WERI-Rb-1 (cell line): ENCODE measurements around the gene MMP21.

Experiments
- DNase-seq: peaks from one replicate; pipeline ENCODE4 v3.0.0-alpha.2; 2020
- H3K27ac ChIP-seq: fragments of 250-450 bp; sonication (Bioruptor Pico); 2 replicates; pipeline ENCODE4 v1.5.1; 2020; ENCODE audit warnings: mild to moderate bottlenecking, moderate library complexity
- H3K27me3 ChIP-seq: fragments of 250-450 bp; sonication (Bioruptor Pico); 2 replicates; pipeline ENCODE4 v1.5.1; 2021; ENCODE audit warnings: mild to moderate bottlenecking, low read depth, moderate library complexity; ENCODE audit not compliant: insufficient read depth, severe bottlenecking
- H3K36me3 ChIP-seq: fragments of 250-450 bp; sonication (Bioruptor Pico); 2 replicates; pipeline ENCODE4 v1.5.1; 2020; ENCODE audit warnings: mild to moderate bottlenecking, moderate library complexity
- H3K4me3 ChIP-seq: 2 replicates; pipeline ENCODE4 v1.5.1; 2011; ENCODE audit warnings: low read depth, mild to moderate bottlenecking, control low read depth, low read length
- H3K9me3 ChIP-seq: fragments of 250-450 bp; sonication (Bioruptor Pico); 2 replicates; pipeline ENCODE4 v1.5.1; 2021; ENCODE audit warnings: mild to moderate bottlenecking, moderate library complexity; ENCODE audit not compliant: severe bottlenecking
- TF ChIP-seq, protein P1 (sequence below): IDR thresholded peaks from 2 replicates; pipeline ENCODE4 v1.5.1; 2011; ENCODE audit warnings: low read depth, mild to moderate bottlenecking, control low read depth, inconsistent platforms, low read length

MMP21 gene

DNA sequence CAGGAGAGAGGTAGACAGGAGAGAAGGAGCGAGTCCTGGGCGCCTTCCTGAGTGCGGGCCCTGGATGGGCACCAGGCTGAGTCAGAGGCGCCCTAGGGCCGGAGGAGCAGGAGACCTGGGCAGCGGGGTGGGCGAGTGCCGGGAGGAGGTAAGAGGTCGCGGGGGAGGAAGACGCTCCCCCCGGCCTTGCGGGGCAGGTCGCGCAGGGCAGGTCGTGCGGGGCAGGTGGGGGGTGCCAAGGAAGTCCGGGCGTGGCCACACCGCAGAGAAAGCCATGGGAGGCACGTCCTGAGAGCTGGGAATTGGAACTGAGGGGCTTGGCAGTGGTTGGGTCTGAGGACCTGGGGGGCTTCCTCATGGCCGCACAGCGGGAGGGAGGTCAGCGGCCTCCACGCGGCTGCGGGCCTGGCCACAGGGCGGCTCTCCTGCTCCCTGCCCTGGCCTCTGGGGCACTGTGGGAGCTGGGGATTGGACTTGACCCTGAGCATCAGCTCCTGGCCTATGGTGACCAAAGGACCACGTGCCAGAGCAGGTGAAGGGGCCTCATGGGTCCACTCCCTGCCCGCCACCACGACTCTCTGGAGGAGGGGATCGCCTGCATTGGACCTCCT is 935 bp downstream of the MMP21 start:
- no peak for DNase-seq
- Histone ChIP-seq H3K36me3 (no peaks in the 10 kb centered on the region), H3K4me3 (no peak overlapping the region), H3K27me3 (no peaks in the 10 kb centered on the region), H3K27ac (no peak overlapping the region), H3K9me3 (no peaks in the 10 kb centered on the region)
- TF ChIP-seq, protein P1, sequence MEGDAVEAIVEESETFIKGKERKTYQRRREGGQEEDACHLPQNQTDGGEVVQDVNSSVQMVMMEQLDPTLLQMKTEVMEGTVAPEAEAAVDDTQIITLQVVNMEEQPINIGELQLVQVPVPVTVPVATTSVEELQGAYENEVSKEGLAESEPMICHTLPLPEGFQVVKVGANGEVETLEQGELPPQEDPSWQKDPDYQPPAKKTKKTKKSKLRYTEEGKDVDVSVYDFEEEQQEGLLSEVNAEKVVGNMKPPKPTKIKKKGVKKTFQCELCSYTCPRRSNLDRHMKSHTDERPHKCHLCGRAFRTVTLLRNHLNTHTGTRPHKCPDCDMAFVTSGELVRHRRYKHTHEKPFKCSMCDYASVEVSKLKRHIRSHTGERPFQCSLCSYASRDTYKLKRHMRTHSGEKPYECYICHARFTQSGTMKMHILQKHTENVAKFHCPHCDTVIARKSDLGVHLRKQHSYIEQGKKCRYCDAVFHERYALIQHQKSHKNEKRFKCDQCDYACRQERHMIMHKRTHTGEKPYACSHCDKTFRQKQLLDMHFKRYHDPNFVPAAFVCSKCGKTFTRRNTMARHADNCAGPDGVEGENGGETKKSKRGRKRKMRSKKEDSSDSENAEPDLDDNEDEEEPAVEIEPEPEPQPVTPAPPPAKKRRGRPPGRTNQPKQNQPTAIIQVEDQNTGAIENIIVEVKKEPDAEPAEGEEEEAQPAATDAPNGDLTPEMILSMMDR: no peak

DNA sequence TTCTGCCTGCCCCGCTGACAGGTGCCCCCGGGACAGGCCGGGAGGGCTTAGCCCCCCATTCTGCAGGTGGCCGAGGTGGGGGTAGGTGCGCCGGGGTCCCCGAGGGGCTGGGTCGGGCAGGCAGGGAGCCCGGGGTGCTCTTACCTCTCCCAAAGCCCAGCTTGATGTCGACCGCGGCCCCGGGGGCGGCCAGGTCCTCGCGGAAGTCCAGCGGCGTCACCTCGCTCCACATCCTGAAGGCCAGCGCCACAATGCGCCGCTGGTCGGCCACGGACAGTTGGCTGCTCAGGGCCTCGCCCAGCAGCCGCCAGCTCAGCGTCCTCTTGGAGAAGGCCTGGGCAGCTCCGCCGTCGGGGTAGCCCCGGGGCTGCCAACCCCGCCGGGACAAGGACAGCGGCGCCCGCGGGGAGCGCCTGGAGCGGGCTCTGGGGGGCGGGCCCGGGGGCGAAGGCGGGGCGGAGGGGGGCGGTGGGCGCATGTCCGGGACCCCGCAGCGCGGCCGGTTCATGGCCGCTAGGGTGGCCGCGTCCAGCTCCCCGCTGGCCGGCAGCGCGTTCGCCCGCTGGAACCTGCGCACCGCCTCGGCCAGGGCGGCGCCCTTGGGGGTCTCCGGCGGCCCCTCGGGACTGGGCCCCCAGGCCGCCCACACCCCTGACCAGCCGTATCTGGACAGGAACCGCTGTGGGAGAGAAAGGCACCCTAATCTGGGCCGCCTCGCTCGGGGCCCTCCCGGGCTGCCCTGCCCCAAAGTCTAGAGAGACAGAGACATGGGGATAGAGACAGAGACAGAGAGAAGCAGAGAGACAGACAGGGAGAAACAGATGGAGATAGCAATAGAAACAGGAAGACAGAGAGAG is 1.7 kb downstream of the MMP21 start:
- no peak overlapping the region for H3K4me3 ChIP-seq
- no peaks in the 10 kb centered on the region for H3K9me3 ChIP-seq
- H3K27me3 ChIP-seq: no peaks in the 10 kb centered on the region
- no peaks in the 10 kb centered on the region for H3K36me3 ChIP-seq
- H3K27ac ChIP-seq: no peak overlapping the region
- TF ChIP-seq, protein P1: no peak
- DNase-seq: no peak

DNA sequence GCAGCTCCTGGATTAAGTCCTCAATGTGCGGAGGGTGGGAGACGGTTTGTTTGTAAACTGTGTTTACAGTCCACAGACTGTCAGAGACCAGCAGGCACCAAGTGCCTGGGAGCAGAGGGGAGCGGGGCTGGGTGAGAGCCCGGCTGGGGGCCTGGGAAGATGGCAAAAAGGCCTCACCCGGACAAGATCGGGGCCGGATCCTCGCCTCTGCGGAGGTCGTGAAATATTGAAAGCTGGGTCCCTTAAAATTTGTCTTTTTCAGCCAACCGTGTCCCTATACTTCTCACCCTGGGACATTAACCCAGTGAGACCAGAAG is 2.8 kb downstream of the MMP21 start:
- Histone ChIP-seq H3K9me3 (no peaks in the 10 kb centered on the region), H3K36me3 (no peaks in the 10 kb centered on the region), H3K4me3 (no peak overlapping the region), H3K27ac (no peak overlapping the region), H3K27me3 (no peaks in the 10 kb centered on the region)
- TF ChIP-seq, protein P1: no peak
- no peak for DNase-seq

DNA sequence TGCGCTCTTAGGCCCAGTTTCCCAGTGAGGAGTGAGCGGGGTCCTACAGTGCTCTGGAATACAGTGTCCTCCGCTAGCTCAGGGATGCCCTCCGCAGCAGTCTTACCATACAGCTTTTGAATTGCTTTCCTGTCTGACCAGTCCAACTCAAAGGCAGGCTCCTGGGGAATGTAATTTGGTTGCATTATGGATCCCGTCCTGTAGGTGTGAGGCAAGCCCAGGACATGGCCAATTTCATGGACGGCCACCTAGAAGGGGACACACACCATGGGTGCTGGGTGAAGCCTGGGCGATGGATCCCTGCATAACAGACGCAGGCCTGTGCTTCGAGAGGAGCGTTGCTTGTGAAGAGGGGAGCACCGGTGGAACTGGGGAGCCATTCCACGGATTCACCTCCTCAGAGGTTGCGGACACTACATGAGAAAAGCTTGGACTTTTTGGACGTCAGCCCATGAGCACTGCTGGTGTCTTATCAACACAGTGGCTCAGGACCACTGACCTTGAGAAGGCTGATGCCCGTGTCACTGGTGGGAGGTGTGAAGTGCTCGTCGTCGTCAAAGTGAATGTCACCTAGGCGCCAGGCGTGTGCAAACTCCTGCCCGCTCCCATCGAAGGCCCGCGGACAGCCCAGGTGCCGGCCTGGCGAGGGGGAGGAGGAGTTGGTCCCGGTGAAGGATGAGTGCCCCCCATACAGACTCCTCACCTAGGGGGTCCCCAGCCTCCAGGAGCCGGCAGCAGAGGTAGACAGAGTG is 3.3 kb downstream of the MMP21 start:
- no peaks in the 10 kb centered on the region for H3K27me3 ChIP-seq
- H3K36me3 ChIP-seq: no peaks in the 10 kb centered on the region; the same call in 1 of the 2 replicates
- DNase-seq: no peak
- no peak overlapping the region for H3K4me3 ChIP-seq
- no peak overlapping the region for H3K27ac ChIP-seq
- TF ChIP-seq, protein P1: no peak
- H3K9me3 ChIP-seq: no peaks in the 10 kb centered on the region

DNA sequence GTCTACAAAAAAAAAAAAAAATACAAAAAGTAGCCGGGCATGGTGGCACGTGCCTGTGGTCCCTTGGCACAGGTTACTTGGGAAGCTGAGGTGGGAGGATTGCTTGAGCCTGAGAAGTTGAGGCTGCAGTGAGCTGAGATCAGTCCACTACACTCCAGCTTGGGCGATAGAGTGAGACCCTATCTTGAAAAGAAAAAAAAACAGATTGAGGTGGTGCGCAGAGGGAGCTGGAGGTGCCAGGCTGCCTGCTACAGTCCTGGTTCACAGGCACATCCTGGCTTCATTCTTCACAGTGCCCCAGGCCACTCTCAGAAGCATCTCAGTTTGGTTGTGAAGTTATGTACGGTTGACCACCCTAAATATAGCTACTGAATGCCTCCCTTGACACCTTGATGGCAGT is 4.8 kb downstream of the MMP21 start:
- no peak overlapping the region for H3K4me3 ChIP-seq
- no peaks in the 10 kb centered on the region for H3K9me3 ChIP-seq
- no peak for DNase-seq
- no peak overlapping the region for H3K27ac ChIP-seq
- peaks cover under 1% of the 10 kb centered on the region for H3K36me3 ChIP-seq
- TF ChIP-seq, protein P1: no peak
- H3K27me3 ChIP-seq: no peaks in the 10 kb centered on the region
